ENCODE results near the gene CPLX4.
A peak's percentile ranks its signal among the peaks of the same experiment; 100 is the strongest.

Gene CPLX4

DNA sequence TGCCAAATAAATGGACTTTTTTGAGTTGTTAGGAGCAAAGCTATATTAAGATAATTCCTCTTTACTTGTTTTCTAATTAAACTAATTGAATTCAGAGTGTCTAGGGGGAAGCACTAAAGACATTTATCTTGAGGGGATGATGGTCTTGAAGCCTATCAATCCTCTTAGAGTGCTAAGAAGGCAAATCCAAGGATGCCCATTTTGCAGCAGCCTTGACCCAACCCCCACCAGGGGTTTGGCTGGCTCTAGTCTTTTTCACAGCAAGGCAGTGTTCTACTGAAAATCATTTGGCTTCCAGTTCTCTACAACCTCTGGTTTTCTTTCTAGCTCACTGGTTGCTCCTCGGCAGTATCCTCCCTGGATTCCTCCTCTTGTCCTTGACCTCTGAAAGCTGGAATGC, 38.7 kb downstream of the CPLX4 start:
- Histone ChIP-seq H3K4me1 (ENCODE audit: control insufficient read depth, insufficient read depth, low read length) (peaks cover 3% of the 10 kb centered on the region; the same call in 1 of the 2 replicates), H3K4me3 (ENCODE audit: low read length) (no peak overlapping the region), H3K27ac (ENCODE audit: low read length) (no peak overlapping the region), H3K27me3 (ENCODE audit: control insufficient read depth, insufficient read depth, low read length) (peaks cover 31% of the 10 kb centered on the region), H3K36me3 (ENCODE audit: control insufficient read depth, insufficient read depth, low read length) (no peaks in the 10 kb centered on the region), H3K9me3 (ENCODE audit: control insufficient read depth, insufficient read depth, low read length) (no peaks in the 10 kb centered on the region)
- no CpG with 5 or more reads among the region's 1 CpG for WGBS (ENCODE audit: insufficient coverage, insufficient read length)
- no peak for DNase-seq (ENCODE audit: low read depth, low spot score)

DNA sequence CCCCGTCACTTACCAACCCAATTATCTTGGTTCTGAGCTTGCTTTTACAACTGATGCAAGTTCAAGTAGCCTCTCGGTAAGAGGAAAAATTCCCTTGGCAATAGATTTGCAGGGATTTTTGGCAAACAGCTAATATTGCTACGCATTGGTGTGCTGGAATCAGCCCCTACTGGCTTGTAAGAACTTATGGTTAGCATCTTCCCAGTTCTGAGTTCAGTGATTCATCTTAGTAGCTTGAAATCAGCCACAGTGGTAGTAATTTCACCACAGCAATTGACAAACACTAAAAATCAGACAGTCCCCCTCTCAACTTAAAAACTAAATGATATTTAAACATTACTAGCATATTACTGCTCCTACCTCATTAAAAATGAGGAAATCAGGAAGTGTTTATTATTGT, 39.3 kb downstream of the CPLX4 start:
- Histone ChIP-seq H3K36me3 (ENCODE audit: control insufficient read depth, insufficient read depth, low read length) (no peaks in the 10 kb centered on the region), H3K4me3 (ENCODE audit: low read length) (no peak overlapping the region), H3K9me3 (ENCODE audit: control insufficient read depth, insufficient read depth, low read length) (no peaks in the 10 kb centered on the region), H3K27me3 (ENCODE audit: control insufficient read depth, insufficient read depth, low read length) (peaks cover 36% of the 10 kb centered on the region), H3K27ac (ENCODE audit: low read length) (no peak overlapping the region), H3K4me1 (ENCODE audit: control insufficient read depth, insufficient read depth, low read length) (peaks cover 3% of the 10 kb centered on the region; the same call in 1 of the 2 replicates)
- WGBS (ENCODE audit: insufficient coverage, insufficient read length), result no CpG with 5 or more reads among the region's 3 CpGs
- no peak for DNase-seq (ENCODE audit: low read depth, low spot score)

DNA sequence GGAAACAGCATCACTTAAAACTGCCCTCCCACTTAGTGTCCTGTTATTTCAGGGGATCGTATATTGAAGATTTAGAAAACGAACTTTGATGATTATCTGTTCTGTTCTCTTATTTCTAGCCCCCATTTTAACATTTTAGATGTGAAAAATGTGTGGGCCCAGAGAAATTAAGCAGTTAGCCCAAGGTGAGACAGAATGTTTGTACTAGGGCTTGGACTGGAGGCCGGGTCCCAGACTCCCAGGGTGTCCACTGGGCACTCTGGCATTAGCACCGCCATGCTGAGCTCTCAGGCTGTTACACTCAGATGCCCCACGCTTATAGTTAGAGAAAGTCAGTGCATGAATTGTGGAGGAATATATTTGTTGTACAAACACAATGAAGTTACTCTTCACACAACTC, 39.7 kb downstream of the CPLX4 start:
- H3K36me3 ChIP-seq (ENCODE audit: control insufficient read depth, insufficient read depth, low read length), result no peaks in the 10 kb centered on the region
- H3K9me3 ChIP-seq (ENCODE audit: control insufficient read depth, insufficient read depth, low read length), result no peaks in the 10 kb centered on the region
- no peak overlapping the region for H3K4me3 ChIP-seq (ENCODE audit: low read length)
- H3K27me3 ChIP-seq (ENCODE audit: control insufficient read depth, insufficient read depth, low read length), result peaks cover 39% of the 10 kb centered on the region
- H3K27ac ChIP-seq (ENCODE audit: low read length), result no peak overlapping the region
- no peak for DNase-seq (ENCODE audit: low read depth, low spot score)
- H3K4me1 ChIP-seq (ENCODE audit: control insufficient read depth, insufficient read depth, low read length), result peaks cover 3% of the 10 kb centered on the region; the same call in 1 of the 2 replicates
- WGBS (ENCODE audit: insufficient coverage, insufficient read length), result no CpG with 5 or more reads among the region's 5 CpGs

DNA sequence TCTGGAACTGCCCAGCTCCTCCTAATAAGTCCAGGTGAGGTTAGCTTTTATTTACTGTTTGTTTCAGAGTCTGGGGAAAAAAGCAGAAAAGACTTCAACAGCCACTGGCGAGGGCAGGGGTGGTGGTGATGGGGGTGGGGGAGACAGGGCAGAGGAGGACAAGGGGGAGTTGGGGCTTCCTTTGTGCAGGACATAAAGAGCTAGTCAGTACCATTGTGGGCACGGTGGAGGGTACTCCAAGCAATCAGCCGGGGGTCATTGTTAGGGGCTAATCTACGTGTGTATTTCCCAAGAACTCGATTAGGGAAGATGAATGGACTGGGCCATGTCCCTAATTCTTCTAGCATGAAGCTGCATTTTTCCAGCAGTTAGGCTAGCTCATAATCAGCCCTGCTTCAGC, 42.4 kb downstream of the CPLX4 start:
- H3K27ac ChIP-seq (ENCODE audit: low read length), result no peak overlapping the region
- peaks cover 59% of the 10 kb centered on the region for H3K27me3 ChIP-seq (ENCODE audit: control insufficient read depth, insufficient read depth, low read length)
- no peaks in the 10 kb centered on the region for H3K9me3 ChIP-seq (ENCODE audit: control insufficient read depth, insufficient read depth, low read length)
- DNase-seq (ENCODE audit: low read depth, low spot score), result no peak
- H3K36me3 ChIP-seq (ENCODE audit: control insufficient read depth, insufficient read depth, low read length), result no peaks in the 10 kb centered on the region
- no CpG with 5 or more reads among the region's 5 CpGs for WGBS (ENCODE audit: insufficient coverage, insufficient read length)
- peaks cover 4% of the 10 kb centered on the region; the same call in 1 of the 2 replicates for H3K4me1 ChIP-seq (ENCODE audit: control insufficient read depth, insufficient read depth, low read length)
- no peak overlapping the region for H3K4me3 ChIP-seq (ENCODE audit: low read length)

DNA sequence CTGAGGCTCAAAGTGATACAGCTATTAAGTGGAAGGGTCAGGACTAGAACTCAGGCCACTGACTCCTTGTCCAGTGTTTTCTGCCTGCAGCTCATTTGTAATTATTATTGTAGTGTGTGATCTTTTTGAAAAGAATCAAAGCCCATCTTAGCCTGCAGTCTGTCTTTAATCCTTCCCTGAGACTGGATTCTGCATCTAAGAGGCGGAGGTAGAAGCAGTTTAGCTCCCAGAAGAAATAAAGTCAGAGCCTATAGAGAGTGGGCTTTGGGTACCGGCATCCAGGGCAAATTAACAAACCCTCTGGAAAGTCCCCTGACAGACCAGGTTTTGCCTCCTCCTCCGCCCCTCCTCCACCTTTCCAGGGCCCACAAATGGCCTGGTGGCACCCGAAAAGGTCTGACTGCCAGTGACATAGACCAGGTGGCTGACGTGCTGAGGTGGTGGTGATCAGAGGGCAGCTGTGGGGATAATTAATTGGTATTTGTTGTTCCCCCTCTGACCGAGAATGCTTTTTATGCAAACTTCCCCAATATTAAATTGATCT, 43.0 kb downstream of the CPLX4 start:
- peaks cover 65% of the 10 kb centered on the region for H3K27me3 ChIP-seq (ENCODE audit: control insufficient read depth, insufficient read depth, low read length)
- WGBS (ENCODE audit: insufficient coverage, insufficient read length), result no CpG with 5 or more reads among the region's 6 CpGs
- H3K27ac ChIP-seq (ENCODE audit: low read length), result no peak overlapping the region
- DNase-seq (ENCODE audit: low read depth, low spot score), result no peak
- H3K4me3 ChIP-seq (ENCODE audit: low read length), result no peak overlapping the region
- H3K9me3 ChIP-seq (ENCODE audit: control insufficient read depth, insufficient read depth, low read length), result no peaks in the 10 kb centered on the region
- peaks cover 4% of the 10 kb centered on the region; the same call in 1 of the 2 replicates for H3K4me1 ChIP-seq (ENCODE audit: control insufficient read depth, insufficient read depth, low read length)
- H3K36me3 ChIP-seq (ENCODE audit: control insufficient read depth, insufficient read depth, low read length), result no peaks in the 10 kb centered on the region

DNA sequence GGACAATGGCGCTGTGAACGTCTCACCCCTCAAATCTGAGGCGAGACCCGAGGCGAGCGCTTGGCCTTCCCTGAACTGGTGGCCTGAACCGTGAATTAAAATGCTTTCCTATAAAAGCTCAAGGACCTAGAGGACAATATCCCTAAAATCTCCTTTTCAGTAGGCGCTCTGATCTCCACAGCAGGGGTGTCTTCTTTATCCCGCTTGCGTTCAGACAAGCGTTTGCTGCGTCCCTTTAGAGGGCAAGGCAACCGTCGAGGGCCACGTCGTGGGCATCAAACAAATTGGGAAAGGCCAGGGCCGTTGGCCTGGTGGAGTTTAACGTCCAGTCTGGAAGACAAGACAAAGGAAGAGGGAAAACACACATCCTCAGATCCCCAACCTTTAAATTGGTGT, 43.9 kb downstream of the CPLX4 start:
- H3K9me3 ChIP-seq (ENCODE audit: control insufficient read depth, insufficient read depth, low read length), result no peaks in the 10 kb centered on the region
- no CpG with 5 or more reads among the region's 18 CpGs for WGBS (ENCODE audit: insufficient coverage, insufficient read length)
- peaks cover 4% of the 10 kb centered on the region; the same call in 1 of the 2 replicates for H3K4me1 ChIP-seq (ENCODE audit: control insufficient read depth, insufficient read depth, low read length)
- no peak overlapping the region for H3K27ac ChIP-seq (ENCODE audit: low read length)
- peaks cover 69% of the 10 kb centered on the region for H3K27me3 ChIP-seq (ENCODE audit: control insufficient read depth, insufficient read depth, low read length)
- H3K36me3 ChIP-seq (ENCODE audit: control insufficient read depth, insufficient read depth, low read length), result no peaks in the 10 kb centered on the region
- H3K4me3 ChIP-seq (ENCODE audit: low read length), result peak overlapping the region; percentile 52; the same call in 1 of the 2 replicates
- DNase-seq (ENCODE audit: low read depth, low spot score), result no peak

DNA sequence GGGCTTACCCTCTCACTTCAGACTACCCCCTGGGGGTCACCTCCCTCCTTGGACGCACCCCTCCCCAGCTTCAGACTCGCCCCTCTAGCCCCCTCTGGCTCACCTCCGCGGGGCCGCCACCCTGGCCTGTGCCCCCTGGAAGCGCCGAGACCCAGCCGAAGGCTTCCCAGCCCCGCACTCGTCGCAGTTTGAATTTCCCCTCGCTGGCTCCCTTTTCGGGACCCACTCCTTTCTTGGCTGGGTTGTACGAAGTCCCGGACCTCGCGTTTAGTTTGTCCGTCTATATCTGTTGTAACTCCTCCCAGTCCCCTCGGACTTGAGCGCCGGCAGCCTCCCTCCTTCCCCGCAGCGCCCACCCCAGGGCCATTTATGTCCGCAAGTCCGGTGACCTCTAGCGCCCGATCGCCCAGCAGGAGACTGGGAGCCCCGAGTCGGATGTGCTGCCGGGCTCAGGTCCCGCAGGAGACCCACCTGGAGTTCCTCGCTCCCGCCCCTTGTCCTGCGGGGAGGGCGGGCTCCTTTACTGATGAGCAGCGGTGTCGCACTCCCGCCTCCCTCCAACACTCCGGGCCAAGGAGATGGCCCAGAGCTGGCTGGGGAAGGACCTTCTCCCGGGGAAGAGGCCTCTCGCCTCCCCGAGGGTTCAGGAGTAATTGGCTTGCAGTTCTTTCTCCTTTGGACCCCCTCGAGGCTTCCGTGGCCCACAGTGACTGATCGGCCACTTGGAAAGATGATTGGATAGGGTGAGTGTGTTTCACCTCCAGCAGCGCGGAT, 44.5 kb downstream of the CPLX4 start:
- Histone ChIP-seq H3K27me3 (ENCODE audit: control insufficient read depth, insufficient read depth, low read length) (peaks cover 67% of the 10 kb centered on the region), H3K4me1 (ENCODE audit: control insufficient read depth, insufficient read depth, low read length) (peaks cover 4% of the 10 kb centered on the region; the same call in 1 of the 2 replicates), H3K4me3 (ENCODE audit: low read length) (peak overlapping the region; percentile 52; the same call in 1 of the 2 replicates), H3K9me3 (ENCODE audit: control insufficient read depth, insufficient read depth, low read length) (no peaks in the 10 kb centered on the region), H3K36me3 (ENCODE audit: control insufficient read depth, insufficient read depth, low read length) (no peaks in the 10 kb centered on the region), H3K27ac (ENCODE audit: low read length) (no peak overlapping the region)
- DNase-seq (ENCODE audit: low read depth, low spot score), result no peak
- WGBS (ENCODE audit: insufficient coverage, insufficient read length), result no CpG with 5 or more reads among the region's 48 CpGs

DNA sequence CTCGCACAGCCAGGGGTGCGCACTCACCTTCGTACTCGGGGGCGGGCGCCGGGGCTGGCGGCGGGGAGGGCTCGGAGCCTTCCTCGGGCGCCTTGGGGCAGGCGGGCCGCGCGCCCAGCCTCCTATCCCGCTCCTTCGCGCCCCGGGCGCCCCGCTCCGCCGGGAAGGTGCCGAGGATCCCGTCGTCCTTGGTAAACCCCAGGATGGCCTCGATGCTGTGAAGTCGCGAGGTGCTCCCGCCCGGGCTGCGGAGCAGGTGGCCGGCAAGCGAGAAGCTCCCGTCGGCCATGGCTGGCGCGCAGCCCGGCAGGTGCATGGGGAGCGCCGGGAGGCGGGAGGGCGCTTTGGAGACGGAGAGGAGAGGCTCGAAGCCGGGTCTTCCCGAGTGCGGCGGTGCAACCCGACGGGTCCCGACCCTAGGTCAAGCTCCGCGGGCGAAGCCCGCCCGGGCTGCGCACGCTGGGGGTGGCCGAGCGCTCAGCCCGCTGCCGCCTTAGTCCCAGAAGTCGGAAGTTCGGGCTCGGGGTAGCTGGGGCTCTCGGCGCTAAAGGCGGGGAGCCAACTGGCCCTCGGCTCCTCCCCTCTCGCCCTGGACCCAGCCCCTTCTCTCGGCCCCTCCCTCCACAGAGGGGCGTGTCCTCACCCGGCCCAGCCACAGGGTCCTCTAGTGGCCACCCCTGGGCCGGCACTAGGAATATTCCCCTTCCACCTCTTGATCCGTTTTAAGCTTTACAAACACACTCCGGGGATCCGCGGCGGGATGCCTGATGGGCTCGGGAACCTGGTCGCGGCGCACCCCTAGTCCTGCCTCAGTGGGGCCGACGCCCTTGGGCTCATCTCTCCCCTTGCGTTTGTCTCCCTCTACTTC, 45.3 kb downstream of the CPLX4 start, which contains the start of gene RAX:
Gene RAX, minus strand, starts transcription at position 564 of the 868 bp plus-strand sequence. Its CDS starts 248 bp downstream, at position 316.
- peaks cover 69% of the 10 kb centered on the region for H3K27me3 ChIP-seq (ENCODE audit: control insufficient read depth, insufficient read depth, low read length)
- no peaks in the 10 kb centered on the region for H3K9me3 ChIP-seq (ENCODE audit: control insufficient read depth, insufficient read depth, low read length)
- H3K4me3 ChIP-seq (ENCODE audit: low read length), result peak within 1 kb of the TSS; percentile 52; the same call in 1 of the 2 replicates
- H3K4me1 ChIP-seq (ENCODE audit: control insufficient read depth, insufficient read depth, low read length), result peaks cover 4% of the 10 kb centered on the region
- H3K27ac ChIP-seq (ENCODE audit: low read length), result no peak within 1 kb of the TSS
- no peaks in the 10 kb centered on the region for H3K36me3 ChIP-seq (ENCODE audit: control insufficient read depth, insufficient read depth, low read length)
- WGBS (ENCODE audit: insufficient coverage, insufficient read length), result no CpG with 5 or more reads among the region's 88 CpGs
- no peak for DNase-seq (ENCODE audit: low read depth, low spot score)

DNA sequence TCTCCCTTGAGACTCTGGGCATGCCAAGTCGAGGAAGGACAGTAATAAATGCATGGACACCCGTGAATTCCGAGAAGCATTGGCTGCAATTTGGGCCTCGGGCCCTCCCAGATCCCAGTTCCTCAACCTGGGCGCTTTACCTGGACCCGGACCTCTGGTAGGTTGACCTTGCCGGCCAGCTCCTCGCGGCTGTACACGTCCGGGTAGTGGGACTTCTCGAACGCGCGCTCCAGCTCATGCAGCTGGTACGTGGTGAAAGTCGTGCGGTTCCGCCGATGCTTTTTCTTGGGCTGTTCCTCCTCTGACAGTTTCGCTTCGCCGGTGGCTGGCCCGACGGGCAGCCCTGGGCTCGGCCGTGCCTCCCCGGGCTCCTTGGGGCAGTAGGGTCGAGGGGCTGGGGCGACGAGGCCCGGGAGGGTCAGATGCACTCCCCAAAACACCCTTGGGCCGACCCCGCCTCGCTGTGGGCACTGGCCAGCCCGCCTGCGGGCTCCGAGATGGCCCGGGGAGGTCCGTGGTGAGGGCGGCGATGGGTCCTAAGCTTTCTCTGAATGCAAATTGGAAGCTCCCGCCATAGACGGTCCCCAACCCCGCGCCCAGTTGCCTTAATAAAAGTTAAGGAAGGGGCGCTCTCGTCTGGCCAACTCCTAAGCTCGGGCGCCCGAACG, 46.1 kb downstream of the CPLX4 start:
- WGBS (ENCODE audit: insufficient coverage, insufficient read length), result no CpG with 5 or more reads among the region's 52 CpGs
- DNase-seq (ENCODE audit: low read depth, low spot score), result no peak
- H3K9me3 ChIP-seq (ENCODE audit: control insufficient read depth, insufficient read depth, low read length), result no peaks in the 10 kb centered on the region
- peak overlapping the region; percentile 41; the same call in 1 of the 2 replicates for H3K4me3 ChIP-seq (ENCODE audit: low read length)
- peaks cover 77% of the 10 kb centered on the region for H3K27me3 ChIP-seq (ENCODE audit: control insufficient read depth, insufficient read depth, low read length)
- H3K27ac ChIP-seq (ENCODE audit: low read length), result no peak overlapping the region
- peaks cover 5% of the 10 kb centered on the region for H3K4me1 ChIP-seq (ENCODE audit: control insufficient read depth, insufficient read depth, low read length)
- H3K36me3 ChIP-seq (ENCODE audit: control insufficient read depth, insufficient read depth, low read length), result no peaks in the 10 kb centered on the region

Data from iPS DF 6.9 (cell line).